Stimulated activated CD8-positive, alpha-beta memory T cell treated with anti-CD3 and anti-CD28 coated beads, Interleukin-12 subunit alpha, Interleukin-12 subunit beta, amount 100 ng/mL, for 24 hours (primary cell): ENCODE results near the gene TM2D1.
"Not testable (repeated sequence)": the region's sequence is repeated elsewhere in the genome, so short reads cannot be mapped to it uniquely, and the experiment has no call there.

Experiments
- DNase-seq: peaks from one replicate; pipeline ENCODE4 v3.0.0-alpha.2; 2020; ENCODE audit errors: extremely low read depth

Gene TM2D1

DNA sequence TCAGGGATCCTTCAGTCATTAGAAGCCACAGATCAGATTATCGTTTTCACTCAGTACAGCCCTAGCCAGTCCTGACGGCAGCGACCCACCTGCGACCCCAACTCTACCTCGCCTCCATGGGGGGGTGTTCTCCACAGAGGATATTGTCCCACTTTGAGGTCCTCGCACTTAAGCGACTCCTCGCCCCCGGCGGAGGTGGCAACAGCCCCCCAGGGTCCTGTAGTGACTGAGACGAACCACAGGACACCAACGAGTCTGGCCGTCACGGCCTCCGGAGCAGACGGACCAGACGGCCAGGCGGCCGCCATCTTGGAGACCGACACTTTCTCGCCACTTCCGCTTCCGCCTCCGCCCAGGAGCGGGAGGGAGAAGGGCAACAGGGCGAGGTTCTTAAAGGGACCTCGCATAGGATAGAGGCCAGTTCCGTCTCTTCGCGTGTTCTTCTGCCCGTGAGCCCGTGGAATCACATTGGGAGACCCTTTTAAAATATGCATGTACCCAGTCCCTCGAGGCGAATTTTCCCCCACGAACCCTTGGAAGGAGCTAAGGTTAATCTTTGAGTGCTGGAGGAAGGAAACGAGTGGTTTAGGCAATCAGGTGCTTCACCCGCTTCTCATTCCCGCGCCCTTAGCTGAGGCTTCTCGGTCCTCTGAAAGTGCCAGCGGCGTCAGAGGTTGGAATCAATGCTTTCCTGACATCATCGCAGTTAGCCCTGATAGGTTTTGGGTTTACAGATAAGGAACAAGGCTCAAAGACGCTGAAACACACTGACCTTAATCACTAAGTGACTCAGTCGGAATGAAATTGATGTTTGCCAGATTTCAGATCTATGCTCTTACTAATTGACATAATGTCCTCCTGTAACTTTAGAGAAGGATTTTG is at the start of gene TM2D1:
Gene TM2D1 (minus strand): TSS at position 329 of the 882 bp plus-strand sequence. CDS start 21 bp downstream, at position 308.
- peak; percentile 69 for DNase-seq

DNA sequence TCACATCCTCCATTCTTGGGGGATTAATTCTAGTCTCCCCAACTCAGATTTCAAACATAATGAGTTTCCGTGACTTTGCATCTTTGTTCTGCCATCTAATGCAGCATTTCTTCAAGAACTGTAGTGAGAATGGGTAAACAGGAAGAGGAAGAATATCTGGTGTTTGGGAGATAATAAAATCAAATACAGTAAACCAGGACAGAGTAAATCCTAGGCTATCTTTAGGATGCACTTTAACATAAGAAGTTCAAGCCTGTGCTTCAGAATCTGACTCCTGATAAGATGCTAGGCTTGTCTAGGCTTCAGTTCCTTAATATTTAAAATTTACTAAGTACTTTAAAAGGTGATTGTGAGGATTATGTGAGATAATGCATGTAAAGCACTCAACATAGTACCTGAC is 45.2 kb upstream of the TM2D1 start:
- no peak for DNase-seq

DNA sequence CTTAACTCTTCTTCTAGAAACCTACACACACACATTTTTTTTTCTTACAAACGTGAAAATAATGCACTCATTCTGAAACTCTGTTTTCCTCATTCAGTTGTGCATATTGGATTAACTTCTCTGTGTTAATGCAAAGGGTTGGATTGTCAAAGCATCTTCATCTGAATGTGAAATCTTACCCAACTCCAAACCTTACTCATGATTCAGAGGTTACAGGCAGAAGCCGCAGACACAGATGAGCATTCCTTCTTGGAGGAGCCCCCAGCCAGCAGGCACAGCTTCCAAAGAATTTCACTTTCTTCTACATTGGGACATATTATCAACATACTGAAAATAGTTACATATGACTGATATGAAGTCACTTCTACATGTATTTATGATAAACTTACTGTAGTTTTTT is 33.0 kb upstream of the TM2D1 start:
- no peak for DNase-seq

DNA sequence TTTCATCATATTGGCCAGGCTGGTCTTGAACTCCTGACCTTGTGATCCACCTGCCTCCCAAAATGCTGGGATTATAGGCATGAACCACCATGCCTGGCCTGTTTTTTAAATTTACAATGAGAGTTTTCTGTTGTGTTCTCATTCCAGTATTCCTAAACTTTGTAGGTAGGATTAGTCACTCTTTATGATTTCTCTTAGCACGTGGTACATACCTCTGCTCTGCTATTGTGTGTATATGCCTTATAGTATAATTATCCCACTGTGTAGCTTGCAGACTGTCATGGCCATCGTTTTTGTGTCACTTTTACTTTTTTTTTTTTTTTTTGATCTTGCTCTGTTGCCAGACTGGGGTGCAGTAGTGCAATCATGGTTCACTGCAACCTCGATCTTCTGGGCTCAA is 31.8 kb upstream of the TM2D1 start:
- DNase-seq, result no peak

DNA sequence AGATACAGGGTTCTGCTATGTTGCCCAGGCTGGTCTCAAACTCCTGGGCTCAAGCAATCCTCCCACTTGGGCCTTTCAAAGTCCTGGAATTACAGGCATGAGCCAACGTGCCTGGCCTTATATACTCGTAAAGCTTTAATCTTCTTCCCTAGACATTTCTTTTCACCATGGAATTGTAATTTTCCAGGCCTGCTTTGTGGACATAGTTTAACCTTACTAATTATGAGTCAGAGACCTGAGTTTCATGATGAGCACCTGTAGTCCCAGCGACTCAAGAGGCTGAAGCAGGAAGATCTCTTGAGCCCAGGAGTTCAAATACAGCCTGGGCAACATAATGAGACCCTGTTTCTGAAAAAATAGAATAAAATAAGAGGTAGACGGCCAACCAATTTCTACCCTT is 29.6 kb upstream of the TM2D1 start:
- DNase-seq, result no peak

DNA sequence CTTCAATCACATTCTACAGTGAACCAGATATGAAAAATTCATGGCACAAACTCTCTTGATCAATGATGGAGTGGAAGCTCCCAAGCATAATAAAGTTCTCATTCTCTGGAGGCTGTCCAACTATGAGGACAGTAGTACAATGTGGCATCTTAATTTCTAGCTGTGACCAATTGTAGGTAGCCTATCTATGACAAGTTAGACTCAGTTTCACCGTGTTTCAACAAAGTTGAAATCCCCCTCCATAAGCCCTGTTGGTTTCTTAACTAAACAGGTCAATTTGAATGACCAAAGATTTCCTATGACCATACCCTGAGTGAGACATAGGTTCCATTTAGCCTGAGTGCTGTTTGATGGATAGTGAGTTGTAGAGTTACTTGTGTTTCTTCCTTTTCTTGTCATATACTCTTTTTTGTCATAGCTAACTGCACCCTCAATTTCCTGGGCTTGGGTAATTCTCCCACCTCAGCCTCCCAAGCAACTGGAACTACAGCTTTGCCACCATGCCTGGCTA is 29.1 kb upstream of the TM2D1 start:
- no peak for DNase-seq

DNA sequence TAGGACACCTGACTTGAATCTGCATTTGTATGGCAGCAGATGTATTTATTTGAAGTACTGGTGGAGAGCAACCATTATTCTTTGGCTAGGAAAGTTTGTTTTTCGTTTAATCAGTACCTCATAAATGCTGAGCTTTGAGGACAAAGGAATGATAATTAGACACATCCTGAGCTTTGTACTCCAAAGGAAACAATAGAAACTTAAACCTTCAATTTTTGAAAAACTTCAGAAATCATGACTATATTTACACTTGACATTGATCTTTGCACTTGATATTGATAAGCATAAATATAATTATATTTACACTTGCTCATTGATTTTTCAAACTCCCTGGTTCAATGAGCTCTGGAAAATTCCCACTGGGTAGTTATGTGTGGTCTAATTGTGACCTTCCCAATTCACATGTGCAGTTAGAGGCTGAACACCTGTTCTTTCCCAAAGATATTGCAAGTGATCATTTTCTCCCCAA is 28.0 kb upstream of the TM2D1 start:
- DNase-seq, result no peak

DNA sequence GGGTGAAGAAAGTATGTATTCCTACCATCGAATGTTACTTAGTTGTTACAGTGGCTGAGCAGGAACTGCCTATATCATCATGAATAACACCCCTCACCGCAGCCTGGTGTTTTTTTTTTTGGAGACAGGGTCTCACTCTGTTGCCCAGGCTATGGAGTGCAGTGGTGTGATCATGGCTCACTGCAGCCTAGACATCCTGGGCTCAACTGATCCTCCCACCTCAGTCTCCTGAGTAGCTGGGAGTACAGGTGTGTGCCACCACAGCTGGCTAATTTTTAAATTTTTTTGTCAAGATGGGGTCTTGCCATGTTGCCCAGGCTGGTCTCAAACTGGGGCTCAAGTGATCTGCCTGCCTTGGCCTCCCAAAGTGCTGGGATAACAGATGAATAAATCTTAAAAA is 24.6 kb upstream of the TM2D1 start:
- no peak for DNase-seq

DNA sequence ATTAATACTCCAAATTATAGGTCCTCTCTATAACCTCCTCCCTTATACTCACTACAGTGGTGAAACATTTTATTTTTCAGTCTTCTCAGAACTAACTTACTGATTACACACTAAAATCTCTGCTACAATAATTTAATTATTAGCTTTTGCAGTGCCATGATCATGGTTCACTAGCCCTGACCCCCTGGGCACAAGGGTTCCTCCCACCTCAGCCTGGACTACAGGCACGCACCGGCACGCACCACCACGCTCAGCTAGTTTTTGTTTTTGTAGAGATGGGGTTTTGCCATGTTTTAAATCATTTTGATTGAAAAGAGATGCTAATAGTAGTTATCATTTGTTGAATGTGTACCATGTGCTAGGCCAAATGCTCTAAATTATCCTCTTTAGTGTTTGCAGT is 23.6 kb upstream of the TM2D1 start:
- no peak for DNase-seq

DNA sequence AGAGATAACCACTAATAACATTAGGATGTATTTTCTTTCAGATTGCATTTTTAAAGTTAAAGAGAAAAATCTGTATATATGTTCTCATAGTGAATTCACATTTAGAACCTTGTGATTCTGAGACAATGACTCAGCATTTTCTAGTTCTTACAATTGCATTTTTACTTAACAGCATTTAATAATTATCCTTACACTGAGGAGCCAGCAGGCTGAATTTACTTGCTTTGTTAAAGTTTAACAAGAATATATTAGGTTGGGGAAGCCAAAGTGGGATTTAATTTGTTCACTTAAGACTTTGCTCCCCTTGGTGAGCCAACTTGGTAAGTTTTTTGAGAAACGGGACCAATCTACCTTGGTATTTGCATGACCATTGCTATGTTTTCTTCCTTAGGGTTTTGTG is 21.9 kb upstream of the TM2D1 start:
- no peak for DNase-seq

DNA sequence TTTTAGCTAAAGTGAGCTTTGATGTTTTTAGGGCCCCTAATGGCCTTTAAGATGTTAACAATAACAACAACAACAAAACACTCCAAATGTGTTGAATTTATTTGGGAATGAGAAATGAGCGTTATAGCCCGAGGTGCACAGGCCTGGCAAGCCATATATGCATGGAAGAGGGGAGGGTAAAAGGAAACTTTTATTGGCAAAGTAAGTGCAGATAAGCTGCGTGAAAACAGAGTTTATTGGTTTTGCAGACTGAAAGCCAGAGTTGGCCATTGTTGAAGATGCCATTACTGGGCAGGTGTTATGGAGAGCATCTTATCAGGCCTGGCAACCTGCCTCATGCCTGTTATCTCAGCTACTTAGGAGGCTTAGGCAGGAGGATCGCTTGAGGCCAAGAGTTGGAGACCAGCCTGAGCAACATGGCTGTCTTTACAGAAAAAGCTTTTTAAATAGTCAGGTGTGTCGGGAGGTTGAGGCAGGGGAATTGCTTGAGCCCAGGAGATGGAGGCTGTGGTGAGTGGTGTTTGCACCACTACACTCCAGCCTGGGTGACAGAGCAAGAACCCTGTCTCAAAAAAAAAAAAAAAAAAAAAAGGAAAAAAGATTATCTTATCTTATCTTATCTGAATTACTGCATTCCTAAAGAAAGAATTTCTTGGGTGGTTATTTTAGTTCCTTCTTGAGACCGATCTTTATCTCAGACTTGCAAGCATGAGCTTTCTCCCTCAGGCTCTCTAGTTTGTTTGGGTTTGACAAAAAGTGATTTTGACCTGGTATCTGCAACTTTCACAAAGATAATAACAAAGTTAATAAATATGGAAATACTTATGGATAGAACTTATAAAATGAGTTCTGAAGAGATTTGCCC is 19.0 kb upstream of the TM2D1 start:
- DNase-seq, result no peak

DNA sequence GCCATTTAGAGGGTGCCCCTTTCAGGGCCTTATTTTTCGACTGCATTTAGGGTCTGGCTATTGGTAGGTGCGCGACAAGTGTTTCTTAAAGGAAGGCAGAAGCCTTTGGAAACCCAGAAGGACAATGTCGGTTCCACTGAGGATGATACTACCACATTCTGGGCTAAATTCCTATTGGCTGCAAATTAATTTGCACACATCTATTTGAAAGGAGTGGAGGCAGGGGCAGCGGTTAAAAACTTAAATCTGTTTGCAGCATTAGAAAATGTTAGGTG is 18.4 kb upstream of the TM2D1 start:
- no peak for DNase-seq

DNA sequence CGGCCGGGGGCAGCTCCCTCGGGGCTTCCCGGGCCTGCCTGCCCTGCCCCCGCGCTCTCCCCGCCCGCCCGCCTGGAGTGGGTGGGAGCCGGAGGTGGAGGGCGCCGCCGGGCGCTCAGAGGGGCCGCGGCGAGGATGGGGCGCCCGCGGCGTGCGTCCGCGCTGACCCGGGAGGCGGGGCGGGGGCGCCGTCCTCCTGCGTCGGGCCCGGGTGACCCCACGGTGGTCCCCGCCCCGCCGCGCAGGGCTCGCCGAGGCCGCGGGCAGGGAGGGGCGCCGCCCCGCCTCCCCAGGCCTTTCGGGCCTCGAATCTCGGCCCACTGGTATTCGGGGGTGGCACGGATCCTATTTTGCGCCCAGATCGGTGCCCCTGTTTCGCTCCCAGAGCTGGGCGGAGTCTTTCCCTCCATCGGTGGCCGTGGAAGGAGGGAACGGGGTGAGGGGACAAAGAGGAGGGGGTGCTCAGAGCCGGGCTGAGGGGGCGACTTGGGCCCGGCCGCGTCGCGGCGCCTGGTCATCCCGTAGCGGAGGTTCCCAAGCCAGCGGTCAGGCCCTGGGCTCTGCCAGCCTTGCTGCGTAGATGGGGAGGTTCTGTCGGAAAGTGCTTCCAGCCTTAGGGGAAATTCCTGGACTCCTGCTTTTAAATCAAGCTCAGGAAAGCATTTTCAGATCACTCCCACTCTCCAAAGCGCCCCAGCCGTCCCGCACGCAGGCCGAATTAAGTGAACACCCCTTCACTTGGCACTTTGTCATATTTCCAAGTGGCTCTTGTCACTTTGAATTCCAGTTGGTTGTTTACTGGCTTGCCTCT is 17.9 kb upstream of the TM2D1 start:
- no peak for DNase-seq

DNA sequence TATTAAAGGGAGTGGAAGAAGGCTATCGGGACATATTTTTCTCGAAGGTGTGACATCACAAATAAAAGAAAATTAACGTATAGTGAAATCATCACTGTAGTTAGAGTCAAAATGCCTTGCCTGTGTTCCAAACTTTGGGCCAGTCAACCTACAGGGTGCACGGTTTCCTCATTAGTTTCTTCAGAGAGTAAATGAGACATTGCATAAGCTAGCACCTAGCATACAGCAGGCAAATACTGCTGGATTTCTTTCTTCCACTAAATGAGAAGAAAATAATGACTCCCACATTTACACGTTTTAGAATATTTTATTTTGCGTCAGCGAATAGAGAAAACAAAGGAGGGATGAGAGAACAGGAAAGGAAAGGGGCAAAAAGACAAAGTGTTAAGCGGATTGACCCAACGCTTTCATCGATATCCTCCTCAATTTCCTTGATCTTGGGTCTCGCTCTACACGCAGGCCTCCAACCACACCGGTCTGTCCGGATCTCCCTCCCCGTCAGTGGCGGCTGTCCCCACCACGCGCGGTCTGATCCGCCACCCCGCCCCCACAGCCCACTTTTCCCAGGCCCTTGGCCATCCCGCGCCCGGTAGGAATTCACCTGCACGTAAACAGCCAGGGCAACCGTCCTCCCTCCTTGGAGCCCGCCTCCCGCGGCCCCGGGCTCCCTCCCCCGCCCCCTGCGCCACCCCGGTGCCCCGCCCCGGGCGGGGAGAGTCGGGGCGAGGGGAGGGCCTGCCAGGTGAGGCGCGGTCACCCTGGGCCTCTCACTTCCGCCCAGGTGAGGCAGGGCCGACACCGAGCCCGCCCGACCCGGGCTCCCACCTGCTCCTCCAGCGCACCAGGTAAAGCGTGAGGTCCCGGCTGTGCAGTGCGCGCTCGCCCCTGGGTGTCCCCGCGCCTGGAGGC is 17.0 kb upstream of the TM2D1 start, which contains the start of gene PATJ:
Gene PATJ (plus strand): TSS at position 770 of the 909 bp plus-strand sequence. CDS start 20,413 bp downstream, outside the sequence.
- peak; percentile 12 for DNase-seq

DNA sequence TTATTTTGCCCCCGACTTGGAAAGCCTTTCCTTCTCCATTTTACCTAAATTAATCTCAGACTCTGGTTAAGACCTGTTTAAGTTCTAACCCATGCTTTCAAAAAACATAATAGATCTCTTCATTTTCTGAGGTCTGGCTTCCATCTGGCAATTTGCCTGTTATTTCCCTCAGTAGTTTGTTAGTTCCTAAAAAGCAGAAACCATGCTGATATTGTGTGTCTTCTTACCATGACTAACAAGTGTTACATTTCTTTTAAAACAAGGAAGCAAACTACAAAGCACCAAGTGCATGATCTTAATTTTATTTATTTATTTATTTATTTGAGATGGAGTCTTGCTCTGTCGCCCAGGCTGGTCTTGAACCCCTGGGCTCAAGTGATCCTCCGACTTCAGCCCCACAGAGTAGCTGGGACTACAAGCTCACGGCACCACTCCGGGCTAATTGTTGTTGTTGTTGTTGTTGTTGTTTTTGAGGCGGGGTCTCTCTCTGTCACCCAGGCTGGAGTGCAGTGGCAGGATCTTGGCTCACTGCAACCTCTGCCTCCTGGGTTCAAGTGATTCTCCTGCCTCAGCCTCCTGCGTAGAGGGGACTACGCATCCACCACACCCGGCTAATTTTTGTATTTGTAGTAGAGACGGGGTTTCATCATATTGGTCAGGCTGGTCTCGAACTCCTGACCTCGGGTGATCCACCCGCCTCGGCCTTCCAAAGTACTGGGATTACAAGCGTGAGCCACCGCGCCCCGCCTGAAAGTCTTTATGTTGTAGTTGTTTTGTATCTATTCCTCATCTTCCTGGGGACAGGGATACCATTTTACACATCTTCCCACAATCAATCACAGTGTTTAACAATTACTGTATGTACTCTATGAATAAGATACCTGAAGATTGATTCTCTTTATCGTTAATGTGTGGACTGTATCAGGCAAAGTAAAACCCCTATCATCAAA is 16.1 kb upstream of the TM2D1 start:
- DNase-seq, result no peak

DNA sequence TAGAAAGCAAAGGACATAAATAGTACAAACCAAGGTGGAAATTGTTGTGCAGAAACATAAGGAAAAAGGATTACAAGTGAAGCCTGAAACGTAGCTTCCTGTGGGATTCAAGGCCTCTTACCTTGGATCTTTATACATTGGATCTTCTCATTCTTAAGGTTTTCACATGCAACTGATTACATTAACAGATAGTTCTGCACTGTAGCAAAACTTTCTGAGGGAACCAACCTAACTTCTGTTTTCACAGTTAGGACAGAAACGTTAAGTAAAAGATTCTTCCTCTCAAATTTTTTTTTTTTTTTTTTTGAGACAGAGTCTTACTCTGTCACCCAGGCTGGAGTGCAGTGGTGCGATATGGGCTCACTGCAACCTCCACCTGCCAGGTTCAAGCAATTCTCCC is 7.8 kb upstream of the TM2D1 start:
- no peak for DNase-seq

DNA sequence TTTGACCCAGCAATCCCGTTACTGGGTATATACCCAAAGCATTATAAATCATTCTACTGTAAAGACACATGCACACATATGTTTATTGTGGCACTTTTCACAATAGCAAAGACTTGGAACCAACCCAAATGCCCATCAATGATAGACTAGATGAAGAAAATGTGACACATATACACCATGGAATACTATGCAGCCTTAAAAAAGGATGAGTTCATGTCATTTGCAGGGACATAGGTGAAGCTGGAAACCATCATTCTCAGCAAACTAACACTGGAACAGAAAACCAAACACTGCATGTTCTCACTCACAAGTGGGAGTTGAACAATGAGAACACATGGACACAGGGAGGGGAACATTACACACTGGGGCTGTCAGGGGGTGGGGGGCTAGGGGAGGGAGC is 5.7 kb upstream of the TM2D1 start:
- DNase-seq, result not testable (repeated sequence)

DNA sequence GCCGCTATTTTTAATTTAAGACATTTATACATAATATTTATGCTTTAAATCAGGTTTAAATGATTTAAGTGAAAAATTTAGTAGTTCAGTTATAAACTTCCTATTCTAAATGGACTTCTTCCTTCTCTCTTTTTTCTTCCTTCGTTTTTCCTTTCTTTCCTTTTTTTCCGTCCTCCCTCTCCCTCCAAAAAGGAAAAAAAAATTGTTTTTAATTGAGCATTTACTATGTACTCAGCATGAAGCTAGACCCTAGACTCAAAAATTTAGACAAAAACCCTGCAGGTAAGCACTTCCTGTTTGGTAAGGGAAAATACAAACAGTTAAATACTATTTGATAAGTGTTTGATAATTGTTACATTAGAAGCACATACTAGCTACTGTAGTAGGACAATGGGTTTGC is 2.6 kb upstream of the TM2D1 start:
- DNase-seq, result no peak

DNA sequence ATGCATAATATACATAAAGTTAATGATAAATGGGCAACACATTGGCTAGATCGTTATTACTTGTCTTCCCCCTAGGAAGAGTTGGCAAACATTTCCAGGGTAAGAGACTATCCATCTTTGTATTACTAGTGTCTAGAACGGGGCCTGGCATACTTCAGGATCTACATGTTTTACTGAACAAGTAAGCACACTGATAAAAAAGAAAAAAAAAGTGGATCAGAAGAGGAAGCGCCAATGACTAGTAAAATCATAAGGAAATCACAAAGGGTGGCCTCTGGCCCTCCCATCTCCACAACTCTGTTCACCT is 482 bp downstream of the TM2D1 start:
- DNase-seq, result no peak
